ENCODE data around the gene SOCS7. TPM values are rescaled to one million over a fixed set of nuclear protein-coding genes. Genes with fewer than 3 reads are reported as not detected.

The SOCS7 gene
- total RNA-seq, 1 experiment from 2014 or later: 31.0 TPM

GRCh38 chr17:38369124-38369886 lies 17.7 kb downstream of the SOCS7 start:
- TF ChIP-seq, protein P1, sequence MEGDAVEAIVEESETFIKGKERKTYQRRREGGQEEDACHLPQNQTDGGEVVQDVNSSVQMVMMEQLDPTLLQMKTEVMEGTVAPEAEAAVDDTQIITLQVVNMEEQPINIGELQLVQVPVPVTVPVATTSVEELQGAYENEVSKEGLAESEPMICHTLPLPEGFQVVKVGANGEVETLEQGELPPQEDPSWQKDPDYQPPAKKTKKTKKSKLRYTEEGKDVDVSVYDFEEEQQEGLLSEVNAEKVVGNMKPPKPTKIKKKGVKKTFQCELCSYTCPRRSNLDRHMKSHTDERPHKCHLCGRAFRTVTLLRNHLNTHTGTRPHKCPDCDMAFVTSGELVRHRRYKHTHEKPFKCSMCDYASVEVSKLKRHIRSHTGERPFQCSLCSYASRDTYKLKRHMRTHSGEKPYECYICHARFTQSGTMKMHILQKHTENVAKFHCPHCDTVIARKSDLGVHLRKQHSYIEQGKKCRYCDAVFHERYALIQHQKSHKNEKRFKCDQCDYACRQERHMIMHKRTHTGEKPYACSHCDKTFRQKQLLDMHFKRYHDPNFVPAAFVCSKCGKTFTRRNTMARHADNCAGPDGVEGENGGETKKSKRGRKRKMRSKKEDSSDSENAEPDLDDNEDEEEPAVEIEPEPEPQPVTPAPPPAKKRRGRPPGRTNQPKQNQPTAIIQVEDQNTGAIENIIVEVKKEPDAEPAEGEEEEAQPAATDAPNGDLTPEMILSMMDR (IDR thresholded peaks at IDR 0.05): no peak
- TF ChIP-seq, protein P2, sequence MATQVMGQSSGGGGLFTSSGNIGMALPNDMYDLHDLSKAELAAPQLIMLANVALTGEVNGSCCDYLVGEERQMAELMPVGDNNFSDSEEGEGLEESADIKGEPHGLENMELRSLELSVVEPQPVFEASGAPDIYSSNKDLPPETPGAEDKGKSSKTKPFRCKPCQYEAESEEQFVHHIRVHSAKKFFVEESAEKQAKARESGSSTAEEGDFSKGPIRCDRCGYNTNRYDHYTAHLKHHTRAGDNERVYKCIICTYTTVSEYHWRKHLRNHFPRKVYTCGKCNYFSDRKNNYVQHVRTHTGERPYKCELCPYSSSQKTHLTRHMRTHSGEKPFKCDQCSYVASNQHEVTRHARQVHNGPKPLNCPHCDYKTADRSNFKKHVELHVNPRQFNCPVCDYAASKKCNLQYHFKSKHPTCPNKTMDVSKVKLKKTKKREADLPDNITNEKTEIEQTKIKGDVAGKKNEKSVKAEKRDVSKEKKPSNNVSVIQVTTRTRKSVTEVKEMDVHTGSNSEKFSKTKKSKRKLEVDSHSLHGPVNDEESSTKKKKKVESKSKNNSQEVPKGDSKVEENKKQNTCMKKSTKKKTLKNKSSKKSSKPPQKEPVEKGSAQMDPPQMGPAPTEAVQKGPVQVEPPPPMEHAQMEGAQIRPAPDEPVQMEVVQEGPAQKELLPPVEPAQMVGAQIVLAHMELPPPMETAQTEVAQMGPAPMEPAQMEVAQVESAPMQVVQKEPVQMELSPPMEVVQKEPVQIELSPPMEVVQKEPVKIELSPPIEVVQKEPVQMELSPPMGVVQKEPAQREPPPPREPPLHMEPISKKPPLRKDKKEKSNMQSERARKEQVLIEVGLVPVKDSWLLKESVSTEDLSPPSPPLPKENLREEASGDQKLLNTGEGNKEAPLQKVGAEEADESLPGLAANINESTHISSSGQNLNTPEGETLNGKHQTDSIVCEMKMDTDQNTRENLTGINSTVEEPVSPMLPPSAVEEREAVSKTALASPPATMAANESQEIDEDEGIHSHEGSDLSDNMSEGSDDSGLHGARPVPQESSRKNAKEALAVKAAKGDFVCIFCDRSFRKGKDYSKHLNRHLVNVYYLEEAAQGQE (IDR thresholded peaks at IDR 0.05; ENCODE audit: insufficient read depth in 1 of 2, low read depth in 2 of 2, low read length in 1 of 2): no peak
- ChIA-PET POLR2A (interaction anchor here (0.5 to 0.7 kb wide), 2 partner anchors 12 to 23 kb away, joined by 6 to 8 read pairs; no protein-coding TSS in a partner anchor), CTCF (no interaction called here)
- H3K27me3 ChIP-seq (ENCODE audit: control insufficient read depth, insufficient read depth, low read length): no peaks in the 10 kb centered on the region
- no peak for DNase-seq (ENCODE audit: low read depth, low spot score)
- H3K27ac ChIP-seq (ENCODE audit: low read length): no peak overlapping the region
- BruUV-seq (replicated peaks): TSS peak; percentile 41
- intact Hi-C loops (cut with micrococcal nuclease; ENCODE audit: unreplicated experiment) (no loop called here), in situ Hi-C loops (cut with HindIII; ENCODE audit: low pct_unique_long_range_greater_than_20kb, low sequenced_read_pairs) (no loop called here)
- no peaks in the 10 kb centered on the region for H3K4me1 ChIP-seq (ENCODE audit: control insufficient read depth, insufficient read depth, low read length)
- no peak for ATAC-seq
- no peak overlapping the region for H3K4me3 ChIP-seq (ENCODE audit: low read depth in 2 of 2, low read length in 2 of 2)
- no peaks in the 10 kb centered on the region; the same call in 1 of the 2 replicates for H3K36me3 ChIP-seq (ENCODE audit: control insufficient read depth, insufficient read depth, low read length)
- no peaks in the 10 kb centered on the region for H3K9me3 ChIP-seq (ENCODE audit: control insufficient read depth, insufficient read depth, low read depth, low read length)

GRCh38 chr17:38379448-38379847 lies 27.8 kb downstream of the SOCS7 start:
- H3K9me3 ChIP-seq (ENCODE audit: control insufficient read depth, insufficient read depth, low read depth, low read length): no peaks in the 10 kb centered on the region
- intact Hi-C loops (cut with micrococcal nuclease; ENCODE audit: unreplicated experiment) (no loop called here), in situ Hi-C loops (cut with HindIII; ENCODE audit: low pct_unique_long_range_greater_than_20kb, low sequenced_read_pairs) (no loop called here)
- ATAC-seq (no peak), DNase-seq (ENCODE audit: low read depth, low spot score) (no peak)
- no peaks in the 10 kb centered on the region for H3K4me1 ChIP-seq (ENCODE audit: control insufficient read depth, insufficient read depth, low read length)
- H3K36me3 ChIP-seq (ENCODE audit: control insufficient read depth, insufficient read depth, low read length): peaks cover 2% of the 10 kb centered on the region; the same call in 1 of the 2 replicates
- TF ChIP-seq, protein P2 (IDR thresholded peaks at IDR 0.05; ENCODE audit: insufficient read depth in 1 of 2, low read depth in 2 of 2, low read length in 1 of 2): no peak
- no peak for TF ChIP-seq SIN3A (IDR thresholded peaks at IDR 0.05; ENCODE audit: borderline replicate concordance, insufficient read depth, low read depth, low read length)
- TF ChIP-seq TCF7L2 (IDR thresholded peaks at IDR 0.05; ENCODE audit: low read depth, low read length): no peak
- TF ChIP-seq, protein P1 (IDR thresholded peaks at IDR 0.05): no peak
- no peak for TF ChIP-seq POLR2AphosphoS5 (IDR thresholded peaks at IDR 0.05; ENCODE audit: low read depth, low read length)
- CTCF ChIA-PET: interaction anchor here (0.6 kb wide), 1 partner anchor 57 kb away, joined by 3 read pairs; no protein-coding TSS in a partner anchor
- POLR2A ChIA-PET: no interaction called here
- no TSS peak for BruUV-seq (replicated peaks)
- no peak overlapping the region for H3K27ac ChIP-seq (ENCODE audit: low read length)
- H3K4me3 ChIP-seq (ENCODE audit: low read depth in 2 of 2, low read length in 2 of 2): no peak overlapping the region
- no peaks in the 10 kb centered on the region for H3K27me3 ChIP-seq (ENCODE audit: control insufficient read depth, insufficient read depth, low read length)

Measured in Panc1 (cell line).